Measurements from ENCODE around the gene FTH1. TPM values are rescaled to one million over a fixed set of nuclear protein-coding genes. Genes with fewer than 3 reads are reported as not detected.
"Not testable (repeated sequence)": the region's sequence is repeated elsewhere in the genome, so short reads cannot be mapped to it uniquely, and the experiment has no call there.

FTH1 gene
- polyA plus RNA-seq (2012; ENCODE audit: low read depth, missing spikeins), result 1,402 TPM

- no peak for FAIRE-seq
- TF ChIP-seq TAF1 (IDR thresholded peaks at IDR 0.05; ENCODE audit: low read depth, low read length) (peak; percentile 11; the same call in 1 of the 2 replicates), POLR2AphosphoS5 (IDR thresholded peaks at IDR 0.05; ENCODE audit: low read depth, low read length) (peak; percentile 94), PAX5 (IDR thresholded peaks at IDR 0.05; ENCODE audit: insufficient read depth, low read length, severe bottlenecking) (no peak), SPI1 (IDR thresholded peaks at IDR 0.05; ENCODE audit: low read depth, low read length) (no peak), POU2F2 (IDR thresholded peaks at IDR 0.05; ENCODE audit: low read depth, low read length) (peak; percentile 77; the same call in 1 of the 2 replicates), POLR2A (IDR thresholded peaks at IDR 0.05; ENCODE audit: low read depth, low read length) (peak; percentile 89)
- peak; percentile 77 for DNase-seq (ENCODE audit: insufficient read length, low spot score)
Observed at GRCh38 chr11:61967116-61967923, at the start of gene FTH1. Gene FTH1 (minus strand): TSS chr11:61967634. CDS start chr11:61967425, 209 bp downstream.

- no peak for DNase-seq (ENCODE audit: insufficient read length, low spot score)
- FAIRE-seq, result no peak
- TF ChIP-seq POLR2AphosphoS5 (IDR thresholded peaks at IDR 0.05; ENCODE audit: low read depth, low read length), result no peak
- TF ChIP-seq TAF1 (IDR thresholded peaks at IDR 0.05; ENCODE audit: low read depth, low read length), result no peak
- TF ChIP-seq POU2F2 (IDR thresholded peaks at IDR 0.05; ENCODE audit: low read depth, low read length), result no peak
- no peak for TF ChIP-seq PAX5 (IDR thresholded peaks at IDR 0.05; ENCODE audit: insufficient read depth, low read length, severe bottlenecking)
Observed at GRCh38 chr11:62015615-62016014, 48.2 kb upstream of the FTH1 start.

- no peak for DNase-seq (ENCODE audit: insufficient read length, low spot score)
- TF ChIP-seq POLR2A (IDR thresholded peaks at IDR 0.05; ENCODE audit: low read depth, low read length), result no peak
- FAIRE-seq, result no peak
Observed at GRCh38 chr11:62013537-62014476, 46.4 kb upstream of the FTH1 start.

- TF ChIP-seq POU2F2 (IDR thresholded peaks at IDR 0.05; ENCODE audit: low read depth, low read length) (no peak), SPI1 (IDR thresholded peaks at IDR 0.05; ENCODE audit: low read depth, low read length) (no peak), PAX5 (IDR thresholded peaks at IDR 0.05; ENCODE audit: insufficient read depth, low read length, severe bottlenecking) (no peak)
- no peak for FAIRE-seq
- DNase-seq (ENCODE audit: insufficient read length, low spot score), result no peak
Observed at GRCh38 chr11:62012832-62013461, 45.5 kb upstream of the FTH1 start.

GRCh38 chr11:62012451-62012831, 45.0 kb upstream of the FTH1 start:
- FAIRE-seq (no peak), DNase-seq (ENCODE audit: insufficient read length, low spot score) (no peak)

GRCh38 chr11:62011881-62012280, 44.4 kb upstream of the FTH1 start:
- TF ChIP-seq POLR2A (IDR thresholded peaks at IDR 0.05; ENCODE audit: low read depth, low read length) (no peak), POU2F2 (IDR thresholded peaks at IDR 0.05; ENCODE audit: low read depth, low read length) (no peak), POLR2AphosphoS5 (IDR thresholded peaks at IDR 0.05; ENCODE audit: low read depth, low read length) (no peak), PAX5 (IDR thresholded peaks at IDR 0.05; ENCODE audit: insufficient read depth, low read length, severe bottlenecking) (no peak)
- FAIRE-seq, result no peak
- DNase-seq (ENCODE audit: insufficient read length, low spot score), result no peak

More at GRCh38 chr11:62012451-62012831, 45.0 kb upstream of the FTH1 start:
- TF ChIP-seq POLR2A (IDR thresholded peaks at IDR 0.05; ENCODE audit: low read depth, low read length) (no peak), POU2F2 (IDR thresholded peaks at IDR 0.05; ENCODE audit: low read depth, low read length) (no peak), POLR2AphosphoS5 (IDR thresholded peaks at IDR 0.05; ENCODE audit: low read depth, low read length) (no peak), PAX5 (IDR thresholded peaks at IDR 0.05; ENCODE audit: insufficient read depth, low read length, severe bottlenecking) (no peak), TAF1 (IDR thresholded peaks at IDR 0.05; ENCODE audit: low read depth, low read length) (no peak), SPI1 (IDR thresholded peaks at IDR 0.05; ENCODE audit: low read depth, low read length) (no peak)

GRCh38 chr11:62010935-62011528, 43.6 kb upstream of the FTH1 start:
- FAIRE-seq (no peak), DNase-seq (ENCODE audit: insufficient read length, low spot score) (no peak)
- TF ChIP-seq TAF1 (IDR thresholded peaks at IDR 0.05; ENCODE audit: low read depth, low read length) (no peak), POLR2A (IDR thresholded peaks at IDR 0.05; ENCODE audit: low read depth, low read length) (no peak), POU2F2 (IDR thresholded peaks at IDR 0.05; ENCODE audit: low read depth, low read length) (no peak), SPI1 (IDR thresholded peaks at IDR 0.05; ENCODE audit: low read depth, low read length) (no peak), PAX5 (IDR thresholded peaks at IDR 0.05; ENCODE audit: insufficient read depth, low read length, severe bottlenecking) (no peak), POLR2AphosphoS5 (IDR thresholded peaks at IDR 0.05; ENCODE audit: low read depth, low read length) (no peak)

- FAIRE-seq (no peak), DNase-seq (ENCODE audit: insufficient read length, low spot score) (no peak)
- TF ChIP-seq POU2F2 (IDR thresholded peaks at IDR 0.05; ENCODE audit: low read depth, low read length) (no peak), POLR2A (IDR thresholded peaks at IDR 0.05; ENCODE audit: low read depth, low read length) (no peak), POLR2AphosphoS5 (IDR thresholded peaks at IDR 0.05; ENCODE audit: low read depth, low read length) (no peak), TAF1 (IDR thresholded peaks at IDR 0.05; ENCODE audit: low read depth, low read length) (no peak), PAX5 (IDR thresholded peaks at IDR 0.05; ENCODE audit: insufficient read depth, low read length, severe bottlenecking) (no peak), SPI1 (IDR thresholded peaks at IDR 0.05; ENCODE audit: low read depth, low read length) (no peak)
Observed at GRCh38 chr11:62008193-62008592, 40.8 kb upstream of the FTH1 start.

- FAIRE-seq (no peak), DNase-seq (ENCODE audit: insufficient read length, low spot score) (no peak)
- TF ChIP-seq SPI1 (IDR thresholded peaks at IDR 0.05; ENCODE audit: low read depth, low read length) (peak; percentile 77), POLR2AphosphoS5 (IDR thresholded peaks at IDR 0.05; ENCODE audit: low read depth, low read length) (no peak)
Observed at GRCh38 chr11:62004473-62004872, 37.0 kb upstream of the FTH1 start.

GRCh38 chr11:62002283-62002682, 34.8 kb upstream of the FTH1 start:
- DNase-seq (ENCODE audit: insufficient read length, low spot score); FAIRE-seq: not testable (repeated sequence)

Measured in GM12891 (cell line).